Hematopoietic multipotent progenitor cell treated with erythropoietin and hydrocortisone succinate and interleukin-3 and kit ligand, for 6 days (in vitro differentiated cells): Measurements from ENCODE around the gene CDK14.

Source experiments
- DNase-seq: peaks from one replicate; pipeline ENCODE4 v3.0.0-alpha.2; 2015

CDK14 gene

DNA sequence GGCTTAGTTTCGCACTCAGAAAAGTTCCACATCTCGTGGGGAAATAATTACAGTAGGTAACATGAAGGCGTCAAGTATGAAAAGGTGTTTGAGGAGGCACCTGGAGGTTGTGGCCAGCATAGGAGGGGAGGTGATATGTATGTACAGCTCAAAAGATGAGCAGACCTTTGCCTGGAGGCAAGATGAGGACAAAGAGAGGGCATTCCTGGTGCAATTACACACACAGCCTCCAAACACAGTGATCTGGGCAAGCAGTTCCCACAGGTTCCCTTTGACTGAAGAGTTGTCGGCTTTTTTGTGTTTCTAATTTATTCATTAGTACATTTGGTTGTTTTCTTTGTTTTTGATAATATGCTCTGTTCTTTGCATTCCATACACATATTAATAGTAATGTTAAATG, 46.9 kb downstream of the CDK14 start:
- no peak for DNase-seq

DNA sequence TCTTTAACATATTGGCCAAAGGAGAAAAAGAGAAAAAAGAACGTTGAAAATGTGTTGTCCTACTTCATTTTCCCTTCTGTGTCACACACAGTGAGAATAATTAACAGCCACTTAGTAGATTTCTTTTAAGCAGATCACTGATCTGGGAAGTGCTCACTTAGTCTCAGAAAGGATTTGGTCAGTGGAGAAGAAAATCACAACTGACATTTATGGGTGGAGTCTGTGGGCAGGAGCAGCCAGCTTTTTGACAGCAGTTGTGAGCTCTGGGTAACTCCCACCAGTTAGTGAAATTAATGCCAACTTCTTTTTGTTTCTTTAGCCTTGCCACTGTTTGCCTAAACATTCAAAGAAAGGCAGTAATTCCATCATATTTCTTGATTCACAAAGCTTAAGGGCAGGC, 49.7 kb downstream of the CDK14 start:
- no peak for DNase-seq

DNA sequence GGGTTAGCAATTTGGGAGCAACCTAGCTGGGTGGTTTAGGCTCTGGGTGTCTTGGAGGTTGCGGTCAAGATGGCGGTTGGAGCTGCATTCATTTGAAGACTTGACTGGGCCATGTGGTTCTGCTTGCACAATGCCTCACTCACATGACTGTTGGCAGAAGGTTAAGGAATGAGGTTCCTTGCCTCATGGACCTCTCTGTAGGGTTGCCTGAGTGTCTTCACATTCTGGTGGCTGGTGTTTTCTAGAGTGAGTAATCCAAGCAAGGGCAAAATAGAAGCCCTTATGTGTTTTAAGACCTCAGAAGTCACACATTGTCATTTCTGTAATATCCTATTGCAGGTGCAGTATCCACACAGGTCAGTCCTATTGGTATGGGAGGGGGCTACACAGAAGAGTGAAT, 52.0 kb downstream of the CDK14 start:
- no peak for DNase-seq

DNA sequence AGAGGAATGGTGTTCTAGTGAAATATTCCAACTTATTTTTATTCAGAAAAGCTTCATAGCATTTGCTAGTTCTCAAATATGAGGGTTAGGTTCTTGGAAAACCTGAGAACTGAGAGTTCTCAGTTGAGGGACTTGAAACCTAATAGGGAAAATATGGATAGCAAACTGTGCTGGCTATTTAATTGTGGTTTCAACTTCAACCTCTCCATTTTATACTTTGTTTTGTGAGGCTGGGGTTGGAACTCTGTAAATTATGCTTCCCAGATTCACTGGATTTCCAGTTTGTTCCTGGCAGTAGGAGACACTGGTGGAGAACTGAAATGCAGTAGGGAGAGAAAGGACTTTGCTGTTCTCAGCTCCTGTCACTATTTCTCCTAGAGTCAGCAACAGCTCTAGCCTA, 52.7 kb downstream of the CDK14 start:
- no peak for DNase-seq

DNA sequence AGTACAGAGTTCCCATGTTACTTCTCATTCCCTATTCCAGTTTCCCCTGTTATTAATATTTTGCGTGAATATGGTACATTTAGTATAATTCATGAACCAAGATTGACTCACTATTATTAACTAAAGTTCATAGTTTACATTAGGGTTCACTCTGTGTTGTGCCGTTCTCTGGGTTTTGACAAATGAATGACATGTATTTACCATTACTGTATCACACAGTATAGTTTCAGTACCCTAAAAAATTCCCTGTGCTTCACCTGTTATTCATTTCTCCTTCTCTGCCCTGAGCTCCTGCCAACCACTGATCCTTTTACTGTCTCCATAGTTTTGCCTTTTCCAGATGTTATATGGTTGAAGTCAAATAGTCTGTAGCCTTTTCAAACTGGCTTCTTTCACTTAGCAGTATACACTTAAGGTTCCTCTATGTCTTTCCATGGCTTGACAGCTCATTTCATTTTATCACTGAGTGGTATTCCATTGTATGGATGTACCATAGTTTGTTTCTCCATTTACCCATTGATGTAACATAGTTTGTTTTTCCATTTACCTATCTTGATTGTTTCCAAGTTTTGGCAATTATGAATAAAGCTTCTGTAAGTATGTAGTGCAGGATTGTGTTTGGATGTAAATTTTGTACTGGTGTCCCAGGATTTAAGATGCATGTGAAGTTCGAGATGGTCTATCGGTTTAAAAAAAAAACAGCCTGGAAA, 58.8 kb downstream of the CDK14 start:
- no peak for DNase-seq

- DNase-seq: no peak
Observed at GRCh38 chr7:90655566-90655965, 59.4 kb downstream of the CDK14 start.

- DNase-seq: no peak
Observed at GRCh38 chr7:90657481-90657880, 61.4 kb downstream of the CDK14 start.

DNA sequence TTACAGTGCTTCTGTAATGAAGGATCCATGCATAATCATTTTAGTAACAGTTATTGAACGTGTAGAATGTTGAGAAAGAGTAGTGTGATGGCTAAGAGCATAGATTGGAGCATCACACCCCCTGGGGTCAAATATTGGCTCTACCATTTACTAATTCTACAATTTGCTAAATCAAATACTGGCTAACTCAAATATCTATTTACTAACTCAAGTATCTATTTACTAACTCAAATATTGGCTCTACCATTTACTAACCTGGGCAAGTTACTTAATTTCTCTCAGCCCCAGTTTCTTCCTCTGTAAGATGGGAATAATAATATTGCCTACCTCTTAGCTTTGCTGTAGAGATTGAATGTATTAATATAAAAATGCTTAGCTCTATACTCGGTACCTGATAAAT, 64.0 kb downstream of the CDK14 start:
- DNase-seq: no peak

GRCh38 chr7:90660819-90661218, 64.7 kb downstream of the CDK14 start:
- DNase-seq: no peak

DNA sequence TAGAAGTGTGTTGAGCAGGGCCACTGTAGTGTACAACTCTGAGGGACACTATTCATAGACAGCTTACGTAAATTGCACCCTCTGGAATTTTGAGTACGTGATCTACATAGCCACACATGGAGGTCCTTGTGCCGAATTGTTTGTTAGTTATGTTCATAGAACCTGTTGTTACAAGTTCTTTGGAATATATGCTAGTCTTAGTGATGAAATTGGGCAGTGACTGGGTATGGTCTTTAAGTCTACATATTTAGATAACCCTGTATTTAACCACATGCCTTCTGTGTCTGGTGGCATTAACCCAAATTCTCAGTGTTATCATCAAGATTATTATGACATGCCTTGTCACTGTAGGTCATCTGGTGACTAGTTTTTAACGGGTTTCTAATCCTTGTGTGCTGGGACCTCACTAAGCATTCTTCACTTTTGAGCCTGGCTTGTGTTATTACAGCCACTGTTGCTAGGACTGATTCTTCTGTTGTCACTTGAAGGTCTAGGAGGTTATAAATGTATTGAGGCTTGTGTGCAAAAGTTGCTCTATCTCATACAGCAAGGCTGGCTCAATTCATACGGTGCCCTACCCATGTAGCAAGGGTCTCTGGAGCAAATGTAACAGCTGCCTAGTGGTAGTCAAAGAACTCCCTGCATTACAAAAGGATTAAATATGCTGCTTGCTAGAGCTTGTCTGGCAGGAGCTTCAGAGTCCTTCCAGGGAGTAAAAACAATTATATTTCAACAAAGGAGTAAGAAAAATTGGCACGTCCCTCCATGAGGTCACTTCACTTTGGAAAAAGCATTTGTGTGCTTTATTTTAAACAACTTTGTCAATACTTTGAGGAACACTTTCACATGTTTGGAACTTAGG, 65.4 kb downstream of the CDK14 start:
- DNase-seq: peak; percentile 65

- no peak for DNase-seq
Observed at GRCh38 chr7:90663176-90663575, 67.1 kb downstream of the CDK14 start.

GRCh38 chr7:90666186-90666585, 70.1 kb downstream of the CDK14 start:
- DNase-seq: no peak

GRCh38 chr7:90668992-90669391, 72.9 kb downstream of the CDK14 start:
- no peak for DNase-seq

DNA sequence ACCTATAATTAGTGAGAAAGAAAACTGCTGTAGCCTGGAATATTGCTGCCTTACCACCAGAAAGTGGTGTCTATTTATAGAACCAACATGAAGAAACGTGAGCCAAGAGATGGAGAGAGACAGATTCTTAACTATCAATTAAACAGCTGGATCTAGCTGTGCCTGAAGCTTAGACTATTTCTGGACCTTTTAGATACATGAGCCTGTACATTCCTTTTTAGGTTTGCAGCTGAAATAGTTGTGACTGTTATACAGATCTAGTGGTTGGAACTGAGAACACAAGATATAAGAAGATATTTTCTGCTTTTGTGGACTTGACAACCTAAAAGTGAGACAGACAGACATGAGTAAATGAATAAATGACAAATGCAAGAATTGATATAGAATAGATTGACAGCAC, 73.4 kb downstream of the CDK14 start:
- no peak for DNase-seq

GRCh38 chr7:90671571-90671970, 75.5 kb downstream of the CDK14 start:
- DNase-seq: no peak

DNA sequence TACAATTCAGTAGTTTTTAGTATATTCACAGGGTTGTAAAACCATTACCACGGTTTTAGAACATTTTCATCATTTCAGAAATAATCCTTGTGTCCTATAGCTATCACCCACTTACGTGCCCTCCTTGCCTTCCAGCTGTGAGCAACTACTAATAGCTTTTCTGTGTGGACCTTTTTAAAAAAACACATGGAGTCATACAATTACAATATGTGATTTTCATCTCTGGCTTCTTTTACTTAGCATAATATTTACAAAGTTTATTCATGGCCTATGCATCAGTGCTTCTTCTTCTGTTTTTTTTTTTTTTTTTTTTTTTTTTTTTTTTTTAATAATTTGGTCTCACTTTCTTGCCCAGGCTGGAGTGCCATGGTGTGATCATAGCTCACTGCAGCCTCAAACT, 76.1 kb downstream of the CDK14 start:
- no peak for DNase-seq

- DNase-seq: no peak
Observed at GRCh38 chr7:90674625-90675024, 78.5 kb downstream of the CDK14 start.

DNA sequence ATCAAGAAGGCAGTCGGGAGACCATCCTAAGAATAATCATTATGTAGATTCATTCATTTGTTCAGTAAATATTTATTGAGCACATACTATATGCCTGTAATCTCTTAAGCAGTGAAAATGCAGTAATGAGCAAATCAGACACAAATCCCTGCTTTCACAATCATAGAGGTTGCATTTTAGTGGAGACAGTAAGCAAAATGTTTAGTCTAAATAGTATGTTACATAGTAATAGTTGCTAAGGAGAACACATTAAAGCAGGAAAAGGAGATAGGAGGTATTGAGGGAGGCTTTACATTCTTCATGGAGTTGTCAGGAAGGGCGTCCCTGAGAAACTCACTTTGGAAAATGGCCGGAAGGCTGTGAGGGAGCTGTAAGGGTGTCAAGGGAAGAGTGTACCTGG, 79.9 kb downstream of the CDK14 start:
- no peak for DNase-seq

DNA sequence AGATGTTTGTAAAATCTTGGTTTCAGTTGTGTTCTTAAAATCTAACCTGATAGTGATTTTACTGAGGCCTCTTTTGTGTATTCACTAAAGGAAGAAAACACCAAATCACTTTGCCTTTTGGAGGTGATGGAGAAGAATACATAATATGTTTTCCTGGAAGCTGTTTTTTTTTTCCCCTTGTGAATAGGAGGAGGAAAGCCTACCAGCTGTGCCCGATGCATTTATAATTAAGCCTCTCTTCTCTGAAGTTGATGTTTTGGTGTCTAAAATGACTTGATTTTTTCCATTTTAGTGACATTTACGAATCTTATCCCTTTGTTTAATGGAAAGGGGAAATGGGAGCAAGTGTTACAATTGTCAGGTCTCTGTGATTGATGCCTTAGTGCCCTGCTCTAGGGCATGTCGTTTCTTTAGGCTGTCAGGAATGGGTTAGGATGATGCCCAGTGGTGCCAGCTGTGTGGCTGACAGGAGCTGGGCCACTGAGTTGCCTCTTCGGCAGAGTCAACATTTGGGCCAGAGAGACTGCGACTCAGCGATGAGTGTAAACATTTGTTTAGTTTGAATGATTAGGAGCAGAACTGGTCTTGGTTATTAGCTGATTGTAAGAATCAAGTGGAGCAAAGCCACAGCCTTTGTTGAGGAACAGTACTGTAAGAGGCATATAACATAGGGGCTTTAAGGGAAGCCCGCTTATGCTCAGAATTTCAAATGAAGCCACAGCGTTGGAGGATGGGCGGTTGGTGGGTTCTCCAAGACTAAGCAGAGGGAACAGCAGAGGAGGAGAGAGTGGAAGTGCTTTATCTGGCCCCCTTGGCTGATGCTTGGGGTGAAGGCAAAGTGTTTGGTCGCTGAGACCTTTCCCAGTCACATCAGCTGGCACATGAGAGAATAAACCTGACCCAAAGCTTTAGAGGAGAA, 81.6 kb downstream of the CDK14 start:
- no peak for DNase-seq

GRCh38 chr7:90678986-90679385, 82.9 kb downstream of the CDK14 start:
- DNase-seq: no peak

DNA sequence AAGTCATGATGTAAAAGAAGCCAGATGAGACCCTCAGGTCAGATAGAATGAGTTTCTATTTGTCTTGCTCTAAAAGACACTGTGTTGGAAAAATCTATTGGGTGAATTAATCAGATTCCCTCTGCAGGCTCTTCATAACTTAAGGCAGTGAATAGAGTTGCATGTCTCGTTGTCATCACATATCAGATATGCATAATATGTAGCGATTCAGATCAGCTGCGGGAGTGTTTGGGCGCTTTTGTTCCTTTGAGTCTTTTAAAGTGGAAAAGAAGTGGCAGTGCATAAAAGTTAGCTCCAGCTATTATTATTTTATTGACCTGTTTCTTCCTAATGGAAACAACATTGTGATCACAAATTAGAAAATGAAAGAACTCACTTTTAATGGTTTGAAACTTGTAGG, 84.4 kb downstream of the CDK14 start:
- DNase-seq: no peak

DNA sequence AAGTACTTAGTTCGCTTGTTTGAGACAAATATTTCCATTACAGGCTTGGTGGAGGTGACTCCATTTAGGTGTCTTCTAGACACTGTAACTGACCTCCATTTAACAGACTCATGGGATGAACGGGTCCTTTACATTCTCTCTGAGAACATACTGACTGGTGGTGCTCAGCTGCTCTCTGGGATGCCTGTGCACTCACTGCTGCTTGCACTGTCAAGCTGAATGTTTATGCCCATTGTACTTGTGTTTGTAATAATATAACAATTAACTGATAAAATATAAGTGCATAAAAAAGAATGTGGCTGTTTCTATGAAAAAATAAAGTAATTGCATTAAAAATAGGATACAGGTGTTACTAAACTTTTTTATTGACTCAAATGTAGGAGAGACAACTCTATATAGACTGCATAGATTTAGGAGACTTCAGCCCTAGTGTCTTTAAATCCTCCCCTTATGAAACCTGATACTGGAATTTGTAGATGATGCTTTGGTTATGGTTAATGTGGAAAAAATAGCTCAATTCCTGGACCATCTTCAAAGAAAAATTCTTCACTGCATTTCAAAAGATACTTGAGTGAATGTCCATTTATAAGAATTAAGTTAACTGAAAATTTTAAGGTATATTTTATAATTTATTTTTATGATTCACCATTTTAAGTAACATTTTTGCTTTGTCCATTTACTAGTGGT, 85.4 kb downstream of the CDK14 start:
- DNase-seq: no peak

DNA sequence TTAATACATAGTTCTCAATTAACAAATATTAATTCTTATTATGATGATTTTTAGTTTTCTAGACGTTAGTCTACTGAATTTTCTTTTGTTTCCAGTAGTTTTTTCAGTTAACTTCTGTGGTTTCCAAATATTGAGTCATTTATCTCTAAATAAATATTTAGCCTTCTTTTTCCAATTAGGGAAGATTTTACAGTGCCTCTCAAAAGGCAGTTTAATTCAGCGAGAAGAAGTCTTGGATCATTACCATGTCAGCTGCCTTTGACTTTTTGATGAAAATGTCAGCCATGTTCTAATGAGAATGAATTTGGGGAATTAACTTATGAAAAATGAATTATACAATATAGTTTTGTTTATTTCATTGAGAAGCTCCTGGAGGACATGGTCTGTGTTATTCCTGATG, 90.0 kb downstream of the CDK14 start:
- no peak for DNase-seq
